ENCODE measurements around the gene SMIM1.

The SMIM1 gene

DNA sequence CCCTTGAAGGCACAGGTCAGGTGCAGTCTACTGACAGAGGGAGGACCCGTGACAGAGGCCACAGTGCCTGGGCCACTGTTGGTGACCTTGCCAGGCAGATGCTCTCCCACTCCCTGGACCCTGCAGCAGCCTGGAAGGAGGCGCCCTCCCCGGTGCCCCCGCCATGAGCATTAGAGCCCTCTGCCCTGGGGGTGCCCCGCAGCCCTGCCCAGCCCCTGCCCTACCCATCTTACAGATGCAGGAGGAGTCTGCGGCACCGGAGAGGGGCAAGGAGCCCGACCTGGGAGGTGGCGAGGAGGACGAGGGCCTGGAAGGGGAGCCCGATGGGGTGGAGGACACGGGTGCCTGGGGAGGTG, 9.7 kb upstream of the SMIM1 start:
- Histone ChIP-seq H3K36me3 (replicated peaks; ENCODE audit: low read depth, low read length) (no peaks in the 10 kb centered on the region), H4K20me1 (ENCODE audit: insufficient read depth, low read length) (no peaks in the 10 kb centered on the region), H3K4me1 (ENCODE audit: low read length) (no peaks in the 10 kb centered on the region), H3K79me2 (ENCODE audit: low read length) (no peaks in the 10 kb centered on the region), H3K27ac (ENCODE audit: low read length) (no peak overlapping the region), H3K27me3 (ENCODE audit: low read depth, low read length) (peaks cover 17% of the 10 kb centered on the region), H3K4me3 (ENCODE audit: low read length) (no peak overlapping the region), H3K4me2 (ENCODE audit: low read length) (no peak overlapping the region), H3K9me3 (ENCODE audit: insufficient read depth, low read length) (no peaks in the 10 kb centered on the region), H3K9ac (ENCODE audit: low read length) (no peak overlapping the region), H2AFZ (ENCODE audit: low read depth, low read length) (no peak overlapping the region)
- TF ChIP-seq EZH2phosphoT487 (IDR thresholded peaks at IDR 0.05; ENCODE audit: low read depth): no peak
- TF ChIP-seq, protein P1, sequence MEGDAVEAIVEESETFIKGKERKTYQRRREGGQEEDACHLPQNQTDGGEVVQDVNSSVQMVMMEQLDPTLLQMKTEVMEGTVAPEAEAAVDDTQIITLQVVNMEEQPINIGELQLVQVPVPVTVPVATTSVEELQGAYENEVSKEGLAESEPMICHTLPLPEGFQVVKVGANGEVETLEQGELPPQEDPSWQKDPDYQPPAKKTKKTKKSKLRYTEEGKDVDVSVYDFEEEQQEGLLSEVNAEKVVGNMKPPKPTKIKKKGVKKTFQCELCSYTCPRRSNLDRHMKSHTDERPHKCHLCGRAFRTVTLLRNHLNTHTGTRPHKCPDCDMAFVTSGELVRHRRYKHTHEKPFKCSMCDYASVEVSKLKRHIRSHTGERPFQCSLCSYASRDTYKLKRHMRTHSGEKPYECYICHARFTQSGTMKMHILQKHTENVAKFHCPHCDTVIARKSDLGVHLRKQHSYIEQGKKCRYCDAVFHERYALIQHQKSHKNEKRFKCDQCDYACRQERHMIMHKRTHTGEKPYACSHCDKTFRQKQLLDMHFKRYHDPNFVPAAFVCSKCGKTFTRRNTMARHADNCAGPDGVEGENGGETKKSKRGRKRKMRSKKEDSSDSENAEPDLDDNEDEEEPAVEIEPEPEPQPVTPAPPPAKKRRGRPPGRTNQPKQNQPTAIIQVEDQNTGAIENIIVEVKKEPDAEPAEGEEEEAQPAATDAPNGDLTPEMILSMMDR (IDR thresholded peaks at IDR 0.05; ENCODE audit: low read depth, low read length): no peak

DNA sequence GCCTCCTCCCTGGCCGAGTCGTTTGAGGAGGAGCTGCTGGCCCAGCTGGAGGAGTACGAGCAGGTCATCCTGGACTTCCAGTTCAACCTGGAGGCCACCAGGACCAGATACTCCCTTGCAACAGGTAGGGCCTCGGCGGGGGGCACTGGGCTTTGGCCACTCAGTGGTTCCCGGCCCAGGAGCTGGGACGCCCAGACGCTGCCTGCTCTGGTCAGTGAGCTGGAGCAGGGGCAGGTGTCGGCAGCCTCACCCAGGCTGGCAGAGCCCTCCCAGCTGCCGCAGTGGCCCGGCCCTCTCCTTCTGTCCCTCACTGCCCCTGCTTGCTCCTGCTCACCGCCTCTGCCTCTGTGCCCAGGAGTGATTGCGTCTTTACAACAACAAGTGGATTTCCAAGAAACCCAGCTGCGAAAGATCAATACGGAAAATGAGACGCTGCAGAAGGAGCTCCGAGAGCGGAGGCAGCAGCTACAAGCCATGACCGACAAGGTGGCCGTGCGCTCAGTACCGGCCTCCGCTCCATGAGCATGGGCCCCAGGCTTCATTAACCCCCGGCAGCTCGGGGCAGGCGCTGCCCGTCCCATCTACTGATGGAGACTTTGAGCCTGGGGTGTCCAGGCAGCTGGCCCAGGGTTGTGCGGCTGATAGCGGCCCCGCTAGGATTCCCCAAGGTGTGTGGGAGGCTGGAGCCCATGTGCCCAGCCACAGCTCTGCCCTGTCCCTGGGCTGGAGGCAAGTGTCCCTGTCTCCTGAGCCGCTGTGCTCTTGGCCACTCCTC, 9.0 kb upstream of the SMIM1 start:
- H3K9ac ChIP-seq (ENCODE audit: low read length): no peak overlapping the region
- no peak overlapping the region for H2AFZ ChIP-seq (ENCODE audit: low read depth, low read length)
- peaks cover 17% of the 10 kb centered on the region for H3K27me3 ChIP-seq (ENCODE audit: low read depth, low read length)
- H3K9me3 ChIP-seq (ENCODE audit: insufficient read depth, low read length): no peaks in the 10 kb centered on the region
- H3K4me1 ChIP-seq (ENCODE audit: low read length): no peaks in the 10 kb centered on the region
- H3K27ac ChIP-seq (ENCODE audit: low read length): no peak overlapping the region
- H3K79me2 ChIP-seq (ENCODE audit: low read length): no peaks in the 10 kb centered on the region
- no peak for TF ChIP-seq EZH2phosphoT487 (IDR thresholded peaks at IDR 0.05; ENCODE audit: low read depth)
- TF ChIP-seq, protein P1 (IDR thresholded peaks at IDR 0.05; ENCODE audit: low read depth, low read length): no peak
- H3K36me3 ChIP-seq (replicated peaks; ENCODE audit: low read depth, low read length): no peaks in the 10 kb centered on the region
- H3K4me2 ChIP-seq (ENCODE audit: low read length): no peak overlapping the region
- no peak overlapping the region for H3K4me3 ChIP-seq (ENCODE audit: low read length)
- H4K20me1 ChIP-seq (ENCODE audit: insufficient read depth, low read length): no peaks in the 10 kb centered on the region

DNA sequence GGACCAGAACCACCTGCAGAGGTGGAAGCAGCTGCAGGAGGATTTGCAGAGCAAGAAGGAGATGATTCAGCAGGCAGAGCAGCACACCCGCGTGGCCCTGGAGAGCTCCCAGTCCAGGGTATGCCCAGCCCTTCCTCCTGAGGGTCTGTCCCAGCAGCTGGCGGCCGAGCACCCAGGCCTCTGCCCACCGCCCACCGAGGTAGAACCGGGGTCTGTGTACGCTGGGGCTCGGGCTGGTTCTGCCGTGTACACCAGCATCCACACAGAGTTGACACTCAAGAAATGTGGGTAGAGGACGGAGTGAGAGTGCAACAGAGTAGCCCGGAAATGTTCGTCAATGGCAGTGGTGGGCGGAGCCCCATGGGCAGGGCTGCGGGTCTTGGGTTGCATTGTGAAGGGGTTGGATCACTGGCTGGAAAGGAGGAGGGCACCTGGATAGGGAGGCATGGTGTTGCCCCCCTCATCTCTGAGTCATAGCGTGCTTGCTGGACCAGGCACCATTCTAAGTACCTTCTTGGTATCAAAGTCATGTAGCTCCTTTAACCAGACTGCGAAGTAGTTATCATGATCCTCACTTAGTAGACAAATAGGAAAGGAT, 5.1 kb upstream of the SMIM1 start:
- Histone ChIP-seq H3K4me2 (ENCODE audit: low read length) (no peak overlapping the region), H3K27me3 (ENCODE audit: low read depth, low read length) (peaks cover 4% of the 10 kb centered on the region; the same call in 1 of the 2 replicates), H3K79me2 (ENCODE audit: low read length) (no peaks in the 10 kb centered on the region), H3K9ac (ENCODE audit: low read length) (no peak overlapping the region), H3K9me3 (ENCODE audit: insufficient read depth, low read length) (no peaks in the 10 kb centered on the region), H3K36me3 (replicated peaks; ENCODE audit: low read depth, low read length) (no peaks in the 10 kb centered on the region), H2AFZ (ENCODE audit: low read depth, low read length) (no peak overlapping the region), H3K4me3 (ENCODE audit: low read length) (no peak overlapping the region), H3K4me1 (ENCODE audit: low read length) (peaks cover 8% of the 10 kb centered on the region; the same call in 1 of the 2 replicates), H4K20me1 (ENCODE audit: insufficient read depth, low read length) (no peaks in the 10 kb centered on the region), H3K27ac (ENCODE audit: low read length) (no peak overlapping the region)
- no peak for TF ChIP-seq EZH2phosphoT487 (IDR thresholded peaks at IDR 0.05; ENCODE audit: low read depth)
- TF ChIP-seq, protein P1 (IDR thresholded peaks at IDR 0.05; ENCODE audit: low read depth, low read length): no peak

DNA sequence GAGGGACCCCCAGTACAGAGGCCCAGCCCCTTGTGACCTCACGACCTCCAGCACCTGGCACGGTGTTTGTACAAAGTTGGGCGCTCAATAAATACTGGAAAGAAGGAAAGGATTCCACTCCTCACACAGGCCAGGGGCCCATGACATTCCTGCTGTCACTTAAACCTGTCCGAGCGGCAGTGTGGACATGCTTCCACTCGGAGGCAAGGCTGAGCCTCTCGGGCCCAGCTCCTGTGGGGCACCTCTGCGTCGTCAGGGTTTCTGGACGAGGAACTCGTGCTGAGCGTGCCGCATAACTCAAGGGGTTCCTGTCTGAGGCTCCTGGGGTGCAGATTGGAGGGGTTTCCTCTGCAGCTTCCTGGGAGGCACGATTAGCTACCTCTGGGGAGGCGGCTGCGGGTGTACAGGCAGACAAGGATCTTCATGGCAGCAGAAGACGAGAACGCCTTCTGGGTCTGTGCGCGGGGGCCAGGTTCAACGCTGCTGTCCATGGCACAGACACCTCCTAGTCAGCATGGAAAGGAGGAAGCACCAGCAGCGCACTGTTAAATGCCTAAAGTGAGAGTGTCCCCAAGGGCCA, 3.6 kb upstream of the SMIM1 start:
- H3K4me3 ChIP-seq (ENCODE audit: low read length): no peak overlapping the region
- H3K9me3 ChIP-seq (ENCODE audit: insufficient read depth, low read length): no peaks in the 10 kb centered on the region
- H3K9ac ChIP-seq (ENCODE audit: low read length): no peak overlapping the region
- H3K27ac ChIP-seq (ENCODE audit: low read length): no peak overlapping the region
- peaks cover 13% of the 10 kb centered on the region for H3K4me1 ChIP-seq (ENCODE audit: low read length)
- H2AFZ ChIP-seq (ENCODE audit: low read depth, low read length): no peak overlapping the region
- H3K27me3 ChIP-seq (ENCODE audit: low read depth, low read length): peaks cover 10% of the 10 kb centered on the region; the same call in 1 of the 2 replicates
- no peak for TF ChIP-seq EZH2phosphoT487 (IDR thresholded peaks at IDR 0.05; ENCODE audit: low read depth)
- TF ChIP-seq, protein P1 (IDR thresholded peaks at IDR 0.05; ENCODE audit: low read depth, low read length): no peak
- no peaks in the 10 kb centered on the region for H3K36me3 ChIP-seq (replicated peaks; ENCODE audit: low read depth, low read length)
- H3K4me2 ChIP-seq (ENCODE audit: low read length): no peak overlapping the region
- no peaks in the 10 kb centered on the region for H3K79me2 ChIP-seq (ENCODE audit: low read length)
- no peaks in the 10 kb centered on the region for H4K20me1 ChIP-seq (ENCODE audit: insufficient read depth, low read length)

Measured in OCI-LY3 (cell line).